Stimulated activated CD4-positive, alpha-beta T cell treated with anti-CD3 and anti-CD28 coated beads, Interleukin-12 subunit alpha, Interleukin-12 subunit beta, amount 100 ng/mL, for 24 hours (primary cell): Measurements from ENCODE around the gene SPRR2B.
"Not testable (repeated sequence)": the region's sequence is repeated elsewhere in the genome, so short reads cannot be mapped to it uniquely, and the experiment has no call there.

Experiments
- DNase-seq, 2 experiments: peaks; one replicate each; pipeline ENCODE4 v3.0.0-alpha.2; 2020; ENCODE audit warnings: low read depth in 2 of 2

Gene SPRR2B

GRCh38 chr1:153071511-153071910 lies at the start of gene SPRR2B:
SPRR2B (minus strand) TSS chr1:153071611; CDS start chr1:153070839, 772 bp downstream.
- no peak for DNase-seq

- DNase-seq, result no peak
These were observed 49.5 kb upstream of the SPRR2B start for GRCh38 chr1:153120945-153121344.

GRCh38 chr1:153119491-153119971 lies 48.1 kb upstream of the SPRR2B start:
- no peak for DNase-seq

- not testable (repeated sequence) for DNase-seq
These were observed 43.9 kb upstream of the SPRR2B start for GRCh38 chr1:153115264-153115663.

GRCh38 chr1:153113416-153113815 lies 42.0 kb upstream of the SPRR2B start, which contains the start of gene SPRR2F:
SPRR2F (minus strand) TSS chr1:153113516; CDS start chr1:153112733, 783 bp downstream.
- DNase-seq, result no peak

- DNase-seq, result not testable (repeated sequence)
These were observed 41.0 kb upstream of the SPRR2B start for GRCh38 chr1:153112454-153112853.

- DNase-seq, result no peak
These were observed 28.8 kb upstream of the SPRR2B start for GRCh38 chr1:153100245-153100644.

- DNase-seq, result no peak
These were observed 28.1 kb upstream of the SPRR2B start for GRCh38 chr1:153099461-153100045.

GRCh38 chr1:153095764-153096163 lies 24.4 kb upstream of the SPRR2B start:
- no peak for DNase-seq

- DNase-seq, result no peak
These were observed 23.0 kb upstream of the SPRR2B start, which contains the start of gene SPRR2E for GRCh38 chr1:153094426-153094825. SPRR2E (minus strand) TSS chr1:153094526; CDS start chr1:153093751, 775 bp downstream.

- no peak for DNase-seq
These were observed 16.2 kb upstream of the SPRR2B start for GRCh38 chr1:153087652-153088051.

- DNase-seq, result no peak
These were observed 10.3 kb upstream of the SPRR2B start for GRCh38 chr1:153081736-153082135.

GRCh38 chr1:153072806-153073726 lies 1.7 kb upstream of the SPRR2B start:
- DNase-seq, result no peak

GRCh38 chr1:153070243-153070642 lies 1.2 kb downstream of the SPRR2B start:
- DNase-seq, result no peak

- DNase-seq, result no peak
These were observed 12.3 kb downstream of the SPRR2B start for GRCh38 chr1:153058826-153059784.

- DNase-seq, result no peak
These were observed 13.3 kb downstream of the SPRR2B start for GRCh38 chr1:153058154-153058553.

- no peak for DNase-seq
These were observed 14.0 kb downstream of the SPRR2B start, which contains the start of gene SPRR2A for GRCh38 chr1:153057375-153057774. SPRR2A (minus strand) TSS chr1:153057512; CDS start chr1:153056735, 777 bp downstream.

- not testable (repeated sequence) for DNase-seq
These were observed 15.3 kb downstream of the SPRR2B start for GRCh38 chr1:153056111-153056510.

GRCh38 chr1:153049211-153049610 lies 22.2 kb downstream of the SPRR2B start:
- DNase-seq, result no peak

- DNase-seq, result no peak
These were observed 30.3 kb downstream of the SPRR2B start, which contains the start of gene SPRR2D for GRCh38 chr1:153040950-153041631. SPRR2D (minus strand) TSS chr1:153041120; CDS start chr1:153040346, 774 bp downstream.

GRCh38 chr1:153035211-153035610 lies 36.2 kb downstream of the SPRR2B start:
- no peak for DNase-seq
